C4-2B (cell line): ENCODE measurements around the gene YPEL1.

Source experiments
- CTCF ChIP-seq: fragments of 450-650 bp; conservative IDR thresholded peaks from 2 replicates; pipeline ENCODE4 v1.5.1; 2017; ENCODE audit warnings: mild to moderate bottlenecking
- ZFX ChIP-seq: fragments of 450-650 bp; IDR thresholded peaks from 2 replicates; pipeline ENCODE4 v1.6.1; 2017

- no peak for TF ChIP-seq CTCF
- TF ChIP-seq ZFX: no peak
These were observed 70.3 kb downstream of the YPEL1 start for GRCh38 chr22:21665047-21665851.
